Smooth muscle cell of the brain vasculature (primary cell): ENCODE data around the gene NIPAL4.

Source experiments
- DNase-seq: peaks from one replicate; pipeline ENCODE4 v3.0.0-alpha.2; 2012; ENCODE audit warnings: low read depth, low spot score

The NIPAL4 gene

GRCh38 chr5:157516006-157516405, 56.0 kb downstream of the NIPAL4 start:
- DNase-seq = no peak

GRCh38 chr5:157516626-157517325, 56.8 kb downstream of the NIPAL4 start:
- DNase-seq = no peak

- DNase-seq = no peak
These were observed 59.0 kb downstream of the NIPAL4 start for GRCh38 chr5:157518963-157519362.

GRCh38 chr5:157519579-157520253, 59.7 kb downstream of the NIPAL4 start:
- no peak for DNase-seq

- DNase-seq = no peak
These were observed 61.1 kb downstream of the NIPAL4 start for GRCh38 chr5:157520911-157521703.

GRCh38 chr5:157521704-157522029, 61.7 kb downstream of the NIPAL4 start:
- DNase-seq = no peak

- no peak for DNase-seq
These were observed 64.0 kb downstream of the NIPAL4 start for GRCh38 chr5:157523976-157524375.
